OCI-LY3 (cell line): ENCODE measurements around the gene MXI1.

Source experiments
- CTCF ChIP-seq: fragments of 200-600, 300-600 bp; sonication (generic); IDR thresholded peaks from 2 replicates; pipeline ENCODE4 v1.5.1; 2014; ENCODE audit warnings: antibody characterized with exemption, low read length, low read depth
- EZH2phosphoT487 ChIP-seq: fragments of 200-600 bp; shearing (Covaris generic); IDR thresholded peaks from 2 replicates; pipeline ENCODE4 v1.6.1; 2018; ENCODE audit warnings: antibody characterized with exemption, mixed run types, low read depth

- TF ChIP-seq CTCF (no peak), EZH2phosphoT487 (no peak)
Observed at GRCh38 chr10:110181451-110181850, 26.0 kb upstream of the MXI1 start.
